Lower leg skin (tissue), 4 donors: Measurements from ENCODE around the gene ARMC5. TPM values are rescaled to one million over a fixed set of nuclear protein-coding genes. Genes with fewer than 3 reads are reported as not detected.
A peak's percentile ranks its signal among the peaks of the same experiment; 100 is the strongest.

Experiments
- DNase-seq, 2 donors: peaks; one replicate each; pipeline ENCODE4 v3.0.0-alpha.2; 2019; ENCODE audit warnings: low spot score in 2 of 2
- H3K4me3 ChIP-seq: fragments of 200-600 bp; sonication (generic); 2 replicates; pipeline ENCODE4 v1.5.1; 2017; ENCODE audit warnings: mild to moderate bottlenecking, low read depth; ENCODE audit not compliant: poor library complexity, severe bottlenecking
- POLR2A ChIP-seq, 2 donors: fragments of 450-650 bp; IDR thresholded peaks; one replicate each; pipeline ENCODE4 v1.6.1; 2016 to 2017; ENCODE audit warnings: antibody characterized with exemption in 2 of 2, mild to moderate bottlenecking in 1 of 2, moderate library complexity in 1 of 2
- WGBS, 2 donors: methylation state at CpG; one replicate each; pipeline ENCODE4 v1.1.5; 2018; 5-methylcytosine and 5-hydroxymethylcytosine counted together
- intact Hi-C: fragments of 100-400 bp; cut with DNase I; formaldehyde crosslinking; loops from one replicate; pipeline ENCODE4 v1.15.0; 2023; ENCODE audit warnings: low total_unique reads
- total RNA-seq, 4 donors: library from RNA; depleted of rRNA; stranded (reverse); fragments of >200 nt; gene quantifications; one replicate each; pipeline ENCODE4 v1.1.0, GENCODE V29; 2016
- TF ChIP-seq, protein P1 (sequence below), 3 donors: fragments of 450-650 bp; IDR thresholded peaks; one replicate each; pipeline ENCODE4 v1.5.1; 2016; ENCODE audit warnings: antibody characterized with exemption in 3 of 3, mild to moderate bottlenecking in 3 of 3, moderate library complexity in 2 of 3

Gene ARMC5
- total RNA-seq, 4 donors from 2014 or later: 11.2 to 13.8 (median 13.3) TPM

DNA sequence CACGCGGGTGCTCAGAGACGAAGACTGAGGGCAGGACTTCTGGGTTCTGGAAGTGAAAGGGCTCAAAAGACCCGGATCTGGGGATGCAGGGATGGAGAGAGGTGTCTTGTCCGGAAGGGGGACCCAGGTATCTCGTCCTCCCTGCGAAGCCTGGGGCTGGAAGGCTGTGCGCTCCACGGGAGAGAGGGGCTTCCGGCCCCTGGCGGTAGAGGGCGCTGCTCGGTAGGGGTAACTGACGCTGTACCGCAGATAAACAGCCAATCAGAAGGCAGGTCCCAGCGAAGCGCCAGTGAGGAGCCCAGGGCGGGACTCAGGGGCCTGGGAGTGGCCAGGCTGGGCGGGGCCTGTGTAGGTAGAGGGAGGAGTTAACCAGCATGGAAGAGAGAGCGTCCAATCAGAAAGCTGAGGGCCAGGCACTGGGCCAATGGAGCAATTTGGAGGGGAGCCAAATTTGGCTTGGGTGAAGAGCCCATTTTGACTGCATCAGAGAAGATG is 13.5 kb downstream of the ARMC5 start:
- peak overlapping the region; percentile 64 for H3K4me3 ChIP-seq
- intact Hi-C loops: no loop called here
- no peak for TF ChIP-seq POLR2A (IDR thresholded peaks at IDR 0.05)
- TF ChIP-seq, protein P1, sequence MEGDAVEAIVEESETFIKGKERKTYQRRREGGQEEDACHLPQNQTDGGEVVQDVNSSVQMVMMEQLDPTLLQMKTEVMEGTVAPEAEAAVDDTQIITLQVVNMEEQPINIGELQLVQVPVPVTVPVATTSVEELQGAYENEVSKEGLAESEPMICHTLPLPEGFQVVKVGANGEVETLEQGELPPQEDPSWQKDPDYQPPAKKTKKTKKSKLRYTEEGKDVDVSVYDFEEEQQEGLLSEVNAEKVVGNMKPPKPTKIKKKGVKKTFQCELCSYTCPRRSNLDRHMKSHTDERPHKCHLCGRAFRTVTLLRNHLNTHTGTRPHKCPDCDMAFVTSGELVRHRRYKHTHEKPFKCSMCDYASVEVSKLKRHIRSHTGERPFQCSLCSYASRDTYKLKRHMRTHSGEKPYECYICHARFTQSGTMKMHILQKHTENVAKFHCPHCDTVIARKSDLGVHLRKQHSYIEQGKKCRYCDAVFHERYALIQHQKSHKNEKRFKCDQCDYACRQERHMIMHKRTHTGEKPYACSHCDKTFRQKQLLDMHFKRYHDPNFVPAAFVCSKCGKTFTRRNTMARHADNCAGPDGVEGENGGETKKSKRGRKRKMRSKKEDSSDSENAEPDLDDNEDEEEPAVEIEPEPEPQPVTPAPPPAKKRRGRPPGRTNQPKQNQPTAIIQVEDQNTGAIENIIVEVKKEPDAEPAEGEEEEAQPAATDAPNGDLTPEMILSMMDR (IDR thresholded peaks at IDR 0.05): peak in 1 of 3 donors; percentile 70
- 17 to 18% methylated on average over 20 of the region's 20 CpGs for WGBS, 2 donors
- peak; percentile 87 to 98 for DNase-seq

DNA sequence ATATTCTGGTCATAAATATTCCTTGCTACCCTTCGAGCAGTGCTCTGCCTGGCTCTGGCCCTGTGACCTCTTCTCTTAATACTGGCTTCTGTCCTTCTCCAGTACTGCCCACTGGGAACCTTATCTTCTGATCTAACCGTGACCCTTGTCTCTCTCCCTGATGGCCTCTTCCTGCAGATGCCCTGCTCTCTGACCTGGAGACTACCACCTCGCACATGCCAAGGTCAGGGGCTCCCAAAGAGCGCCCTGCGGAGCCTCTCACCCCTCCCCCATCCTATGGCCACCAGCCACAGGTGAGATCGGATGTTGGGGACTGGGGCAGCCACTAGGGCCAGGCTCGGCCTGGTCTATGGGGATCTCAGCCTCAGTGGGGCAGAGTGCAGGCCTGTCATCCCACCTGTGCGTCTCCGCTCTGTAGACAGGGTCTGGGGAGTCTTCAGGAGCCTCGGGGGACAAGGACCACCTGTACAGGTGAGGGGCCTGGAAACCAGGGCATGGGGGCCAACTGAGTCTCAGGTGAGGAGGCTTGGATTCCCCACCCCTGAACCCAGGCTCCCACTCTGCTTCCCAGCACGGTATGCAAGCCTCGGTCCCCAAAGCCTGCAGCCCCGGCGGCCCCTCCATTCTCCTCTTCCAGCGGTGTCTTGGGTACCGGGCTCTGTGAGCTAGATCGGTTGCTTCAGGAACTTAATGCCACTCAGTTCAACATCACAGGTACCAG is 14.1 kb downstream of the ARMC5 start:
- DNase-seq: no peak
- intact Hi-C loops: no loop called here
- WGBS, 2 donors: 87 to 88% methylated on average over 16 of the region's 17 CpGs
- TF ChIP-seq POLR2A (IDR thresholded peaks at IDR 0.05): no peak
- TF ChIP-seq, protein P1 (IDR thresholded peaks at IDR 0.05): no peak
- H3K4me3 ChIP-seq: no peak overlapping the region

GRCh38 chr16:31474173-31474714 is 14.9 kb downstream of the ARMC5 start:
- DNase-seq: no peak
- WGBS, 2 donors: 75 to 78% methylated on average over 12 of the region's 12 CpGs
- no peak overlapping the region for H3K4me3 ChIP-seq
- TF ChIP-seq, protein P1 (IDR thresholded peaks at IDR 0.05): no peak
- no peak for TF ChIP-seq POLR2A (IDR thresholded peaks at IDR 0.05)
- intact Hi-C loops: no loop called here

GRCh38 chr16:31474773-31475738 is 15.8 kb downstream of the ARMC5 start:
- no peak for TF ChIP-seq POLR2A (IDR thresholded peaks at IDR 0.05)
- TF ChIP-seq, protein P1 (IDR thresholded peaks at IDR 0.05): no peak
- intact Hi-C loops: no loop called here
- 89 to 91% methylated on average over 12 of the region's 12 CpGs for WGBS, 2 donors

GRCh38 chr16:31475946-31476302 is 16.6 kb downstream of the ARMC5 start:
- WGBS, 2 donors: 64 to 67% methylated on average over 26 of the region's 26 CpGs
- H3K4me3 ChIP-seq: no peak overlapping the region
- DNase-seq: no peak
- intact Hi-C loops: no loop called here
- TF ChIP-seq, protein P1 (IDR thresholded peaks at IDR 0.05): no peak
- no peak for TF ChIP-seq POLR2A (IDR thresholded peaks at IDR 0.05)

More at GRCh38 chr16:31474773-31475738, 15.8 kb downstream of the ARMC5 start:
- no peak for DNase-seq
- H3K4me3 ChIP-seq: no peak overlapping the region
